Measurements from ENCODE around the gene SLC25A27. TPM values are rescaled to one million over a fixed set of nuclear protein-coding genes. Genes with fewer than 3 reads are reported as not detected.

The SLC25A27 gene
- total RNA-seq, 1 donor from 2014 or later: 6.9 TPM

DNA sequence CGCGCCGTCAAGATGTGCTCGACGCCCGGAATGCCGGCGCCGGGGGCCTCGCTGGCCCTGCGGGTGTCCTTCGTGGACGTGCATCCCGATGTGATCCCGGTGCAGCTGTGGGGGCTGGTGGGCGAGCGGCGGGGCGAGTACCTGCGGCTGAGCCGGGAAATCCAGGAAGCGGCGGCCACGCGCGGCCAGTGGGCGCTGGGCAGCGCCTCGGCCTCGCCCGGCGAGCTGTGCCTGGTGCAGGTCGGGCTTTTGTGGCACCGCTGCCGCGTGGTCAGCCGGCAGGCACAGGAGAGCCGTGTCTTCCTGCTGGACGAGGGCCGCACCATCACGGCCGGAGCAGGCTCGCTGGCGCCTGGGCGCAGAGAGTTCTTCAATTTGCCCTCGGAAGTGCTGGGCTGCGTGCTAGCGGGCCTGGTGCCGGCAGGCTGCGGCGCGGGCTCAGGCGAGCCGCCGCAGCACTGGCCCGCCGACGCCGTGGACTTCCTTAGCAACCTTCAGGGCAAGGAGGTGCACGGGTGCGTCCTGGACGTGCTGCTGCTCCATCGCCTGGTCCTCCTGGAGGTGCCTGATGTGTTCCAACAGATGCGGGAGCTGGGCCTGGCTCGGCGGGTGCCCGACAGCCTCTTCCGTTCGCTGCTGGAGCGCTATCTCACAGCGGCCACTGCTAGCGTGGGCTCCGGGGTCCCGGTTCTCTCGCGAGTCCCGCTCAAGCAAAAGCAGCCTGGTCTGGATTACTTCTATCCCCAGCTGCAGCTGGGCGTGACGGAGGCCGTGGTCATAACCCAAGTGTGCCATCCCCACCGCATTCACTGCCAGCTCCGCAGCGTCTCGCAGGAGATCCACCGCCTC is 35.6 kb downstream of the SLC25A27 start:
- Histone ChIP-seq H3K27me3 (ENCODE audit: control insufficient read depth, insufficient read depth, low read length) (no peaks in the 10 kb centered on the region), H3K4me3 (ENCODE audit: low read depth, low read length) (no peak overlapping the region), H3K36me3 (ENCODE audit: control insufficient read depth, insufficient read depth, low read length) (no peaks in the 10 kb centered on the region)
- TF ChIP-seq, protein P1, sequence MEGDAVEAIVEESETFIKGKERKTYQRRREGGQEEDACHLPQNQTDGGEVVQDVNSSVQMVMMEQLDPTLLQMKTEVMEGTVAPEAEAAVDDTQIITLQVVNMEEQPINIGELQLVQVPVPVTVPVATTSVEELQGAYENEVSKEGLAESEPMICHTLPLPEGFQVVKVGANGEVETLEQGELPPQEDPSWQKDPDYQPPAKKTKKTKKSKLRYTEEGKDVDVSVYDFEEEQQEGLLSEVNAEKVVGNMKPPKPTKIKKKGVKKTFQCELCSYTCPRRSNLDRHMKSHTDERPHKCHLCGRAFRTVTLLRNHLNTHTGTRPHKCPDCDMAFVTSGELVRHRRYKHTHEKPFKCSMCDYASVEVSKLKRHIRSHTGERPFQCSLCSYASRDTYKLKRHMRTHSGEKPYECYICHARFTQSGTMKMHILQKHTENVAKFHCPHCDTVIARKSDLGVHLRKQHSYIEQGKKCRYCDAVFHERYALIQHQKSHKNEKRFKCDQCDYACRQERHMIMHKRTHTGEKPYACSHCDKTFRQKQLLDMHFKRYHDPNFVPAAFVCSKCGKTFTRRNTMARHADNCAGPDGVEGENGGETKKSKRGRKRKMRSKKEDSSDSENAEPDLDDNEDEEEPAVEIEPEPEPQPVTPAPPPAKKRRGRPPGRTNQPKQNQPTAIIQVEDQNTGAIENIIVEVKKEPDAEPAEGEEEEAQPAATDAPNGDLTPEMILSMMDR (IDR thresholded peaks at IDR 0.05; ENCODE audit: insufficient read depth, low read length, poor library complexity, severe bottlenecking): no peak
- no peak for DNase-seq (ENCODE audit: low read depth)

DNA sequence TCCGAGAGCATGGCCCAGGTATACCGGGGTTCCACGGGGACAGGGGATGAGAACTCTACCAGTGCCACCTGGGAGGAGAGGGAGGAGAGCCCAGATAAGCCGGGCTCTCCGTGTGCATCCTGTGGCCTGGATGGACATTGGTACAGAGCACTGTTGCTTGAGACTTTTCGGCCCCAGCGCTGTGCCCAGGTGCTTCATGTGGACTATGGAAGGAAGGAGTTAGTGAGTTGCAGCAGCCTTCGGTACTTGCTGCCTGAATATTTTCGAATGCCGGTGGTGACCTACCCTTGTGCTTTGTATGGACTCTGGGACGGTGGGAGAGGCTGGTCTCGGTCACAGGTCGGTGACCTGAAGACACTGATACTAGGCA is 36.2 kb downstream of the SLC25A27 start:
- Histone ChIP-seq H3K36me3 (ENCODE audit: control insufficient read depth, insufficient read depth, low read length) (no peaks in the 10 kb centered on the region), H3K27me3 (ENCODE audit: control insufficient read depth, insufficient read depth, low read length) (no peaks in the 10 kb centered on the region), H3K4me3 (ENCODE audit: low read depth, low read length) (no peak overlapping the region)
- TF ChIP-seq, protein P1 (IDR thresholded peaks at IDR 0.05; ENCODE audit: insufficient read depth, low read length, poor library complexity, severe bottlenecking): no peak
- DNase-seq (ENCODE audit: low read depth): no peak

DNA sequence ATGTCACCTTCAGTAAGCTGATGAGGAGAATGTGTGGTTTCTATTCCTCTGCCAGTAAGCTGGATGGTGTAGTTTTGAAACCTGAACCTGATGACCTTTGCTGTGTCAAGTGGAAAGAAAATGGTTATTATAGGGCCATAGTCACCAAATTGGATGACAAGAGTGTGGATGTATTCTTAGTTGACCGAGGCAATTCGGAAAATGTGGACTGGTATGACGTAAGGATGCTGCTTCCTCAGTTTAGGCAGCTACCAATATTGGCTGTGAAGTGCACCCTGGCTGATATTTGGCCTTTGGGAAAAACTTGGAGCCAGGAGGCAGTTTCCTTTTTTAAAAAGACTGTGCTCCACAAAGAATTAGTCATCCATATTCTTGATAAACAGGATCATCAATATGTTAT is 36.9 kb downstream of the SLC25A27 start:
- TF ChIP-seq, protein P1 (IDR thresholded peaks at IDR 0.05; ENCODE audit: insufficient read depth, low read length, poor library complexity, severe bottlenecking): no peak
- DNase-seq (ENCODE audit: low read depth): no peak

DNA sequence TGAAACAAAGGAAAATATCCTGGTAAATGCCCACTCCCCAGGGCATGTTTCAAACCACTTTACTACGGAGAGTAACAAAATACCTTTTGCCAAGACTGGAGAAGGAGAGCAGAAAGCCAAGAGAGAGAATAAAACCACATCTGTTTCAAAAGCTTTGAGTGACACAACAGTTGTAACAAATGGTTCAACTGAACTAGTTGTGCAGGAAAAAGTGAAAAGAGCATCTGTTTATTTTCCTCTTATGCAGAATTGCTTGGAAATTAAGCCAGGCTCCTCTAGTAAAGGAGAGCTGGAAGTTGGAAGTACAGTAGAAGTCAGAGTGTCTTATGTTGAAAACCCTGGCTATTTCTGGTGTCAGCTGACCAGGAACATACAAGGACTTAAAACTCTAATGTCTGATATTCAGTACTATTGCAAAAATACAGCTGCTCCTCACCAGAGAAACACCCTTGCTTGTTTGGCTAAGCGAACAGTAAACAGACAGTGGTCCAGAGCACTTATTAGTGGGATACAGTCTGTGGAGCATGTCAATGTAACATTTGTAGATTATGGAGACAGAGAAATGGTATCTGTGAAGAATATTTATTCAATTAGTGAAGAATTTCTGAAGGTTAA is 37.5 kb downstream of the SLC25A27 start:
- DNase-seq (ENCODE audit: low read depth): no peak
- H3K36me3 ChIP-seq (ENCODE audit: control insufficient read depth, insufficient read depth, low read length): no peaks in the 10 kb centered on the region
- H3K4me3 ChIP-seq (ENCODE audit: low read depth, low read length): no peak overlapping the region
- no peaks in the 10 kb centered on the region for H3K27me3 ChIP-seq (ENCODE audit: control insufficient read depth, insufficient read depth, low read length)
- TF ChIP-seq, protein P1 (IDR thresholded peaks at IDR 0.05; ENCODE audit: insufficient read depth, low read length, poor library complexity, severe bottlenecking): no peak

More for the DNA sequence above, 36.9 kb downstream of the SLC25A27 start:
- no peaks in the 10 kb centered on the region for H3K27me3 ChIP-seq (ENCODE audit: control insufficient read depth, insufficient read depth, low read length)
- no peaks in the 10 kb centered on the region for H3K36me3 ChIP-seq (ENCODE audit: control insufficient read depth, insufficient read depth, low read length)
- no peak overlapping the region for H3K4me3 ChIP-seq (ENCODE audit: low read depth, low read length)

DNA sequence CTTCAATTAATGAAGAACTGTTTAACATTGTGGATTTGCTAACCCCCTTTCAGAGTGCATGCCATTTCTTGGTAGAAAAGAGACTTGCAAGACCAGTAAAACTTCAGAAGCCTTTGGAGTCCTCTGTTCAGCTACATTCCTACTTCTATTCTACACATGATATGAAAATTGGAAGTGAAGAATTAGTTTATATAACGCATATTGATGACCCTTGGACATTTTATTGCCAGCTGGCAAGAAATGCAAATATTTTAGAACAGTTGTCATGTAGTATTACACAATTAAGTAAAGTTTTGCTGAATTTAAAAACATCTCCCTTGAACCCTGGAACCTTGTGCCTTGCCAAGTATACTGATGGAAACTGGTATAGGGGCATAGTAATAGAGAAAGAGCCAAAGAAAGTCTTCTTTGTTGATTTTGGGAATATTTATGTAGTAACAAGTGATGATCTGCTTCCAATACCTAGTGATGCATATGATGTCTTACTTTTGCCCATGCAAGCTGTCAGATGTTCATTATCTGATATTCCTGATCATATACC is 38.2 kb downstream of the SLC25A27 start:
- DNase-seq (ENCODE audit: low read depth): no peak
- TF ChIP-seq, protein P1 (IDR thresholded peaks at IDR 0.05; ENCODE audit: insufficient read depth, low read length, poor library complexity, severe bottlenecking): no peak
- no peaks in the 10 kb centered on the region for H3K36me3 ChIP-seq (ENCODE audit: control insufficient read depth, insufficient read depth, low read length)
- H3K4me3 ChIP-seq (ENCODE audit: low read depth, low read length): no peak overlapping the region
- no peaks in the 10 kb centered on the region for H3K27me3 ChIP-seq (ENCODE audit: control insufficient read depth, insufficient read depth, low read length)
